ENCODE measurements around the gene SPEN.

- no peak for TF ChIP-seq CTCF (conservative IDR thresholded peaks at IDR 0.05)
- no peak for TF ChIP-seq ZFX (IDR thresholded peaks at IDR 0.05)
Measured at GRCh38 chr1:15848929-15849774, 1.6 kb downstream of the SPEN start.

All from C4-2B (cell line).